Mesodermal cell (in vitro differentiated cells): ENCODE results near the gene ITPR2. TPM values are rescaled to one million over a fixed set of nuclear protein-coding genes. Genes with fewer than 3 reads are reported as not detected.

Experiments
- H3K27ac ChIP-seq: 2 replicates; pipeline ENCODE4 v1.7.0; 2013; ENCODE audit warnings: mild to moderate bottlenecking, low read depth, low read length, moderate library complexity; ENCODE audit not compliant: severe bottlenecking
- H3K36me3 ChIP-seq: 2 replicates; pipeline ENCODE4 v1.7.1; 2013; ENCODE audit warnings: mild to moderate bottlenecking, low read length, moderate library complexity; ENCODE audit not compliant: control insufficient read depth, insufficient read depth
- H3K4me1 ChIP-seq: one replicate; pipeline ENCODE4 v1.7.1; 2013; ENCODE audit warnings: mild to moderate bottlenecking, low read length; ENCODE audit not compliant: insufficient read depth, control insufficient read depth, poor library complexity, severe bottlenecking
- H3K4me3 ChIP-seq: 2 replicates; pipeline ENCODE4 v1.7.0; 2013; ENCODE audit warnings: low read length, control low read depth, mild to moderate bottlenecking; ENCODE audit not compliant: insufficient read depth, poor library complexity, severe bottlenecking; ENCODE audit errors: extremely low read depth
- H3K9me3 ChIP-seq: 2 replicates; pipeline ENCODE4 v1.7.1; 2013; ENCODE audit warnings: mild to moderate bottlenecking, low read length, moderate library complexity; ENCODE audit not compliant: control insufficient read depth
- WGBS, 2 experiments: methylation state at CpG; one replicate each; pipeline ENCODE4 v1.1.5; 2013; ENCODE audit warnings: missing lambda C conversion rate in 2 of 2; ENCODE audit not compliant: insufficient coverage in 2 of 2; 5-methylcytosine and 5-hydroxymethylcytosine counted together
- polyA plus RNA-seq, 2 experiments: library from polyadenylated mRNA; stranded (reverse); fragments of 50-300 nt; gene quantifications; one replicate each; pipeline ENCODE4 v1.2.3, GENCODE V29; 2013

The ITPR2 gene
- 5.9 TPM for polyA plus RNA-seq (2013, experiment 1 of 2)
- polyA plus RNA-seq (2013, experiment 2 of 2): 5.7 TPM

DNA sequence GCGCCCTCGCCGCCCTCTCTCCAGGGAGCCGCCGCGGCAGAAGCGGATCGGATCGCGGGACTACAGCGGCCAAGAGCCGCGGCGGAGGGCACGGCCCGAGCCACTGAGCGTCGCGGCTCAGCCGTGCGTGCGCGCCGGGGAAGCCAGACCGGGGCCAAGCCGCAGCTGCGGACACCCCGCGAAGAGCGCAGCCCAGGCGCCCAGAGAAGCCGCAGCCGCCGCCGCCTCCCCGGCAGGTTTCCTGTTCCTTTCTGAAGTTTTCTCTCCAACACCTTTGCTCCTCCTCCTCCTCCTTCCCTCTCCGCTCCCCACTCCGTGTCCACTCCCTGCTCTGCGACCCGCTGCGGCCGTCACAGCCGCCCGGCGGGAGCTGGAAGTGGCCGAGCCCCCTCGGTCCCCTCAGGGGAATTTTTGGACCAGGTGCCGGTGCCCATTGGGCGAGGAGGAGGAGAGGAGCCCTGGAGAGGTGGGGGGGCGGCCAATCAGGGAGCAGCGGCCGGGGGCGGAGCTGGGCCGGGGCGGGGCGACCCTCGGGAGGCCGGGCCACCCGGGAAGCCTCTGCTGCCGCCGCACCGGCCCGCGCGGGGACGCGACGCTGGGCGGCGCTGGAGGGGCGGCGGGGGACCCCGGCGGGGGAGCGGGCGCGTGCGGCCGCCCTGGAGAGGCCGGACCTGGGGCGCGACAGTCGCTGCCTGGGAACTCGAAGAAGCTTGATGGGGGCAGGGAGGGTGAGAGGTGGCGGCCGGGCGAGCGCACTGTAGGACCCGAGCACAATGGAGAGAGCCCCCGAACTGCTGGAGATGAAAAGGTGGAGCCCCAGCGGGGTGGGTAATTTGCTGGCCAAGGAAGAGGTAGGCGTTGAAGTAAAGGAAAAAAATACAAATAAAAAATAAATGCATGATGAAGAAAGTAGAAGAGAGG is at the start of gene ITPR2:
ITPR2 (minus strand) TSS at position 373 of the 921 bp plus-strand sequence. CDS start 413 bp downstream, outside the sequence.
- no peaks in the 10 kb centered on the region for H3K4me1 ChIP-seq
- H3K27ac ChIP-seq: peak within 1 kb of the TSS; percentile 85
- H3K9me3 ChIP-seq: no peaks in the 10 kb centered on the region
- H3K4me3 ChIP-seq: peak within 1 kb of the TSS; percentile 67
- WGBS, 2 experiments: 0% methylated on average over 33 to 48 of the region's 92 CpGs
- H3K36me3 ChIP-seq: no peaks in the 10 kb centered on the region

DNA sequence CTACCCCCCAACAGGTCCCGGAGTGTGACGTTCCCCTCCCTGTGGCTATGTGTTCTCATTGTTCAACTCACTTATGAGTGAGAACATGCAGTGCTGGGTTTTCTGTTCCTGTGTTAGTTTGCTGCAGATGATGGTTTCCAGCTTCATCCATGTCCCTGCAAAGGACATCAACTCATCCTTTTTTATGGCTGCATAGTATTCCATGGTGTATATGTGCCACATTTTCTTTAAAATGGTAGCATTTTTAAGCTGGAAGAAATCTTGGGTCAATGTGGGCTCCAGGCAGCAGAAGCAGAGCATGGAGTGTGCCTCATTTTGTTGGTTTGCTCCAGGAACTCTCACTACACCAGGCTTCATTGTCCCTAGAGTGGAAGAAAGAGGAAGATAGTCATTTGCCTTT is 47.6 kb upstream of the ITPR2 start:
- no peaks in the 10 kb centered on the region for H3K36me3 ChIP-seq
- no CpG with 5 or more reads among the region's 2 CpGs for WGBS, 2 experiments
- no peak overlapping the region for H3K4me3 ChIP-seq
- no peaks in the 10 kb centered on the region for H3K9me3 ChIP-seq
- H3K27ac ChIP-seq: no peak overlapping the region
- H3K4me1 ChIP-seq: no peaks in the 10 kb centered on the region

DNA sequence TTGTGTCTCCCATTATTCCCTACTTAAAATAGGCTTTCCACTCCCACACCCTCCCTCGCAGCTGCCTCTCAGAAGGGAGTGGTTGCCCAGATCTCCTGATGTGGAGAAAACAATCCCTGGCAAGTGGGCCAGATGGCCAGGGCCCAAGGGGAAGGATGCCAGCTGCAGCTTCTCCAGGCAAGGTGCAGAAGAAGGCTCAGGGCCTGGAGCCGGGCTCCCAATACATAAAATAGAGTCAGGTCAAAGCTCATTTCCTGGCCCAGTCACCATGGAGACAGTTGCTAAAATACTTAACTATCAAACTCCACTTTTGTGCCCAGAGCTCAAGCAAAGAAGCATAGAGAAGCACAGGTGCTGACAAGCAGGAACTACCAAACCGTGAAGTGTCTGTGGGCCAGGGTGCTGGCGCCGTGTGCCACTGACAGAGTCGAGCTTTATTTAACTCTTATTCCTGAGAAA is 45.7 kb upstream of the ITPR2 start:
- H3K9me3 ChIP-seq: no peaks in the 10 kb centered on the region
- H3K4me1 ChIP-seq: no peaks in the 10 kb centered on the region
- H3K36me3 ChIP-seq: no peaks in the 10 kb centered on the region
- WGBS, 2 experiments: 77 to 94% methylated on average over 4 to 6 of the region's 6 CpGs
- H3K27ac ChIP-seq: no peak overlapping the region
- H3K4me3 ChIP-seq: no peak overlapping the region

DNA sequence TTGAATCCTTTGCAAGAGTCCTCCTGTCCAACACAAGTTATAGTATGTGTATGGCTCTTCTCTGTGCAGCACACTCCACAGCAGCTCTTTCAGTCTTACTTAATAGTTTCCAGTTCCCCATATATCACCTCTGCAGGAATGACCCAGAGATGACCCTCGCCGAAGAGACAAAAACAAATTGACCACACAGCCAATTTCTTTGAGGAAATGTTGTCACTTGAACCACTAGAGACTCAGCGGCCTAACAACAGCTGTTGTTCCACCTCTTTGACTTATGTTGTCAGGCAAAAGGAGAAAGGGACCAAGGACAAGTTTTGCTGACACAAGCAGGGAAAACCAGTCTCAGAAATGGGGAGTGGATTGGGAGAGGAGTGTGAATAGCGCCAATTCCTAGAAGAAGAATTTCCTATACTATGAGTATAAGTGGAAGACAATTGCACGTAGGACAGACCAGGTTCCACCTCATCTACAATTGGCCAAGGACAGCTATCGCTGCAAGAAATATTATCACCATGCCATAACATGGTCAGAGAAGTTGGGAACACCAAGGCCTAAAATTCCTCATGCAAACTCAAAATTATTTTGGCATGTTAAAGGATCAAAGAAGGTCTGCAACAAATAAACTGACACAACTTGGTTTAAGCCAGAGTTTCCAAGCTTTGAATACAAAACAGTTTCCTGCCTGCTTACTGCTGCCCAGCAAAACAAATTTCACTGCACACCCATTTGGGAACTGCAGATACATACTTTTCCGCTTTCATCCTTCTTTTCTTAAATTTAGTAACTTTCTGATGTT is 41.7 kb upstream of the ITPR2 start:
- Histone ChIP-seq H3K27ac (no peak overlapping the region), H3K4me3 (no peak overlapping the region), H3K4me1 (no peaks in the 10 kb centered on the region), H3K36me3 (no peaks in the 10 kb centered on the region), H3K9me3 (no peaks in the 10 kb centered on the region)
- 87 to 95% methylated on average over 3 of the region's 7 CpGs for WGBS, 2 experiments

DNA sequence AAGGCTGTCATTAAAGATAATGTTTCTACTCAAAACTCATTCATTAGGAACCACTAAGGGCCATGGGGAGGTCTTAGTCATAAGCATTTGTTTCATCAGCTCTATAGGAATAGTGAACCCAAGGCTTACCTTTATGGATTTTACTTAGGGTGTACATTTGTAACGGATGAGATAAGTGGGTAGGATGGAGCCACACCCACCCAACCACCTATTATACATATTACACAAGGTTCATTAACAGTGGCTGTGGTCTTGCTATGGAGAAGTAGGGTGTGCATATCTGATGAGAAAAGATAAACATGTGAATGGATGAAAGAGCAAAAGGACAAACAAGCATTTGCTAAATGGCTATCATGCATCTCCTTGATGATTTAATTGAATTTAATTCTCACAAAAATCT is 39.6 kb upstream of the ITPR2 start:
- no peaks in the 10 kb centered on the region for H3K9me3 ChIP-seq
- no peaks in the 10 kb centered on the region for H3K36me3 ChIP-seq
- no peaks in the 10 kb centered on the region for H3K4me1 ChIP-seq
- no peak overlapping the region for H3K4me3 ChIP-seq
- no CpG with 5 or more reads among the region's 1 CpG for WGBS, 2 experiments
- no peak overlapping the region for H3K27ac ChIP-seq

DNA sequence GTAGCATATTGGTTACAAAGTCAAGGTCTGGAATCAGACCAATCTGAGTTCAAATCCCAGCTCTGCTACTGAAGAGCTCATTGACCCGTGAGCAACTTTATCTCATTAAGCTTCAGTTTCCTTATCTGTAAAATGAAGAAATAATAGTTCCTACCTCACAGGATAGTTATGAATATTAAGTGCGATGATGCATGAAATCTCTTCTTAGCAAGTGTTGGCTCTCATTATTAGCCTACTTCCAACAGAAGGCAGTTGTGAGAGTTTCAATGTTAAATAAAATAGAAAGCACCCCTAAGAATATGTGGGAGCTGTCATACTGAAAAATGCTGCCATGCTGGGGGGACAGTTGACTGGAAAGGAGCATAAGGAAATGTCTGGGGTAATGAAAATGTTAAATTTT is 39.0 kb upstream of the ITPR2 start:
- no peak overlapping the region for H3K4me3 ChIP-seq
- no peaks in the 10 kb centered on the region for H3K9me3 ChIP-seq
- H3K27ac ChIP-seq: no peak overlapping the region
- H3K4me1 ChIP-seq: no peaks in the 10 kb centered on the region
- no CpG with 5 or more reads among the region's 2 CpGs for WGBS, 2 experiments
- H3K36me3 ChIP-seq: no peaks in the 10 kb centered on the region

DNA sequence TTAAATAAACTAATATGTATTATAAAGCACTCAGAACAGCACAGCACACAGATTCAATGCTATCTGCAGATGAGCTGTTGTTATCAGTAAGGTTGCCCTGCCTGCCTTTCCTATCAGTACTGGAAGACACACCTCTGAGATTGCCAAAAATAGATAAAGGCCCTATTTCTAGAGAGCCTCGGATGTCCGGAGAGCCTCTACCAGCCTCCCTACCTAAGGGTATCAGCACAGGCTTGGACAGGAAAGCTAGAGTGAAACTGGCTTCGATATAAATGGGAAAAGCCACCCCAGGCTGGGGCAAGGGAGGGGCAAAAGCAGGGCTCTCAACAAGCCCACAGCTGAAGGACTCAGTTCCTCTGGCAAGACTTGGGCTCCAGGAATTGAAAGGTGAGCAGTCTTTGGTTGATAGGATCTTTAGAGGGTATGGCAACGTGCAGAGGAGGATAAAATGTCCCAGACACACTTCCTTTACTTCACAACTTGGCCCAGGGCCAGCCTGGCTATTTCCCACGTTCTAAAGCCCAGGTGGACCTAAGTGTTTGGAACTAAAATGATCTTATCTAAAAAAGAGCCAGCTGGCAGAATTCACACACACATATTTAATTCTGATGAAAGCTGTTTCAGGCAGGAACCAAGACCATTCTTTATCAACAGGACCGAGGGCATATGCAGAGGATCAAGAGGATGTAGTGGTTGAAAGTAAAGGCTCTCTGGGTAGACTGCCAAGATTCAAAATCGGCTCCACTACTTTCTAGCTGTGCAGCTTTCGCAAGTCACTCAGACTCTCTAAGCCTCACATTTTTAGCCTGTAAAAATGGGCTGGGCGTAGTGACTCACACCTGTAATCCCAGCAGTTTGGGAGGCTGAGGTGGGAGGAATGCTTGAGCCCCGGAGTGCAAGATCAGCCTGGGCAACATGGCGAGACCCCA is 37.8 kb upstream of the ITPR2 start:
- Histone ChIP-seq H3K9me3 (no peaks in the 10 kb centered on the region), H3K27ac (no peak overlapping the region), H3K4me1 (no peaks in the 10 kb centered on the region), H3K4me3 (no peak overlapping the region), H3K36me3 (no peaks in the 10 kb centered on the region)
- 91 to 92% methylated on average over 3 to 4 of the region's 11 CpGs for WGBS, 2 experiments

DNA sequence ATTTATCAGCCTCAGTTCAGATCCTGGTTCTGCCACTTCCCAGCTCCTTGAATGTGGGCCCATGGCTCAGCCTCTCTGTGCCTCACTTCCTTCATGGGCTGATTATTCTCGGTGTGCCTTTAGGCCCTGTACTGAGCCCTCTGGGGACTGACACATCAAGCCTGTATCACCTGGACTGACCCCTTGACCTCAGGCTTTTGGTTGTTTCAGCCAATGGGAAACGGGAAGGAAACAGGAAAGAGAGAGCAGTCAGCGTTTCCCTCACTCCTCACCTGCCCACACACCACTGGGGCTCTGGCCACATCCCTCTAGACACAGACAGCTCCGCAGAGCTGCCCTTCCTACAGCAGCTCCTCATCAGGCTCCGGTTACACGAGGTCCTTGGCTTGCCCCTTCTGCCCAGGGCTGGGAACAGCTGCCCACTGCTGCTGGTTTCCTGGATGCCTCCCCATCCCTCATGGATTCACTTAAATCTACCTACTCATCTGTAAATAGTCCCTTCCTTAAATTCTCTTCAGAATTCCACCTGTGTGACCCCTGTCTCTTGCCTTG is 37.0 kb upstream of the ITPR2 start:
- Histone ChIP-seq H3K4me1 (no peaks in the 10 kb centered on the region), H3K27ac (no peak overlapping the region), H3K4me3 (no peak overlapping the region), H3K9me3 (no peaks in the 10 kb centered on the region), H3K36me3 (no peaks in the 10 kb centered on the region)
- WGBS, 2 experiments: 86 to 92% methylated on average over 5 to 6 of the region's 6 CpGs

DNA sequence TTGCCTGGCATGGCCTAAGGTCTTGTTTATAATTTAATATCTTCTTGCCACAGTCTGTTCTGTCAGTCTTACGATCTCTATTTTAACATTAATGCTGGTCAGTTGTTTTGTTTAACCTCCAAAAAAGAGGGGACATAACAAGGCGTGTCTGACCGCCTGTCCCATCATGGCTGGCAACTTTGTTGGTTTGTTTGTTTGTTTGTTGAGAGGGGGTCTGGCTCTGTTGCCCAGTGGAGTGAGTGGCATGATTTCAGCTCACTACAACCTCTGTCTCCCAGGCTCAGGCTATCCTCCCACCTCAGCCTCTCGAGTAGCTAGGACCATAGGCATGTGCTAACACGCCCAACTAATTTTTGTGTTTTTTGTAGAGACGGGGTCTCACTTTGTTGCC is 36.1 kb upstream of the ITPR2 start:
- H3K4me1 ChIP-seq: no peaks in the 10 kb centered on the region
- no peaks in the 10 kb centered on the region for H3K36me3 ChIP-seq
- H3K27ac ChIP-seq: no peak overlapping the region
- no peaks in the 10 kb centered on the region for H3K9me3 ChIP-seq
- H3K4me3 ChIP-seq: no peak overlapping the region
- 94 to 96% methylated on average over 3 to 5 of the region's 6 CpGs for WGBS, 2 experiments
